ENCODE data around the gene ATP4A. TPM values are rescaled to one million over a fixed set of nuclear protein-coding genes. Genes with fewer than 3 reads are reported as not detected.

The ATP4A gene
- total RNA-seq, 2 donors from 2014 or later: 0.18 TPM; not detected in 1

DNA sequence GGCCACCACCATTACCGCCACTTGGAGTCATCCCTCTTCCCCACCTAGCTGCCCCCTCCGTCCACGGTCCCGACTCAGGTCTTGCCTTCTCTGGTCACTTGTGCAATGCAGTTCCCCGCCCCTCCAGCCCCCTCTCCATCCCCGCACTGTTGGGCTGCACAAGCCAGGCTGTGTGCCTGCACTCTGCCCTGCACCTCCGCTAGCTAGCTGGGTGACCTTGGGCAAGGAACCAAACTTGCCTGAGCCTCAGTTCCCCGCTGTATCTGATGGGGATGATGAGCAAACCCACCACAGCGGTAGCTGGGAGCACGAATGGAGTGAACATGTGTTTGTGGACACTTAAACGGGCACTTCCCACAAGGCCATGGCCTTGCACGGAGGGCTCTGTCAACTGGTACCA lies 23.6 kb downstream of the ATP4A start:
- Mint-ChIP-seq H3K36me3 (ENCODE audit: low read depth) (peaks cover 33% of the 10 kb centered on the region), H3K27me3 (ENCODE audit: insufficient read depth) (no peaks in the 10 kb centered on the region), H3K4me1 (peaks cover 19% of the 10 kb centered on the region), H3K27ac (no peak overlapping the region), H3K9me3 (no peaks in the 10 kb centered on the region), H3K4me3 (no peak overlapping the region)
- Histone ChIP-seq H3K4me1 (ENCODE audit: control insufficient read depth, insufficient read depth, low read length) (no peaks in the 10 kb centered on the region), H3K36me3 (ENCODE audit: control insufficient read depth, insufficient read depth, low read length) (peaks cover 16% of the 10 kb centered on the region), H3K4me3 (ENCODE audit: low read length) (no peak overlapping the region), H3K9me3 (ENCODE audit: control insufficient read depth, low read length) (no peaks in the 10 kb centered on the region), H3K27me3 (ENCODE audit: control insufficient read depth, insufficient read depth, low read length, poor library complexity, severe bottlenecking) (no peaks in the 10 kb centered on the region), H3K27ac (ENCODE audit: low read depth, low read length) (no peak overlapping the region), H3K9ac (ENCODE audit: extremely low read depth, low read length, poor library complexity, severe bottlenecking) (no peak overlapping the region)
- DNase-seq: no peak
- no peak for TF ChIP-seq CTCF (conservative IDR thresholded peaks at IDR 0.05)
- 92 to 95% methylated on average over 11 to 12 of the region's 12 CpGs for WGBS, 2 experiments (ENCODE audit: insufficient coverage in 1 of 2, insufficient read length in 1 of 2)

- 80 to 96% methylated on average over 4 to 5 of the region's 6 CpGs for WGBS, 2 experiments (ENCODE audit: insufficient coverage in 1 of 2, insufficient read length in 1 of 2)
- Histone ChIP-seq H3K9me3 (ENCODE audit: control insufficient read depth, low read length) (no peaks in the 10 kb centered on the region), H3K9ac (ENCODE audit: extremely low read depth, low read length, poor library complexity, severe bottlenecking) (no peak overlapping the region), H3K27me3 (ENCODE audit: control insufficient read depth, insufficient read depth, low read length, poor library complexity, severe bottlenecking) (no peaks in the 10 kb centered on the region), H3K4me3 (ENCODE audit: low read length) (no peak overlapping the region), H3K36me3 (ENCODE audit: control insufficient read depth, insufficient read depth, low read length) (peaks cover 16% of the 10 kb centered on the region), H3K27ac (ENCODE audit: low read depth, low read length) (no peak overlapping the region), H3K4me1 (ENCODE audit: control insufficient read depth, insufficient read depth, low read length) (no peaks in the 10 kb centered on the region)
- Mint-ChIP-seq H3K4me1 (peaks cover 15% of the 10 kb centered on the region), H3K27ac (no peak overlapping the region), H3K4me3 (no peak overlapping the region), H3K9me3 (no peaks in the 10 kb centered on the region), H3K27me3 (ENCODE audit: insufficient read depth) (no peaks in the 10 kb centered on the region), H3K36me3 (ENCODE audit: low read depth) (peaks cover 31% of the 10 kb centered on the region)
- DNase-seq: no peak
- no peak for TF ChIP-seq CTCF (conservative IDR thresholded peaks at IDR 0.05)
Observed at GRCh38 chr19:35539314-35539713, 24.1 kb downstream of the ATP4A start.

- Mint-ChIP-seq H3K27ac (no peak overlapping the region), H3K27me3 (ENCODE audit: insufficient read depth) (peaks cover 6% of the 10 kb centered on the region), H3K4me1 (peaks cover 25% of the 10 kb centered on the region), H3K4me3 (no peak overlapping the region), H3K36me3 (ENCODE audit: low read depth) (peaks cover 3% of the 10 kb centered on the region), H3K9me3 (no peaks in the 10 kb centered on the region)
- WGBS, 2 experiments (ENCODE audit: insufficient coverage in 1 of 2, insufficient read length in 1 of 2): 88 to 91% methylated on average over 4 to 10 of the region's 10 CpGs
- Histone ChIP-seq H3K27me3 (ENCODE audit: control insufficient read depth, insufficient read depth, low read length, poor library complexity, severe bottlenecking) (no peaks in the 10 kb centered on the region), H3K4me3 (ENCODE audit: low read length) (no peak overlapping the region), H3K36me3 (ENCODE audit: control insufficient read depth, insufficient read depth, low read length) (no peaks in the 10 kb centered on the region), H3K9ac (ENCODE audit: extremely low read depth, low read length, poor library complexity, severe bottlenecking) (no peak overlapping the region), H3K27ac (ENCODE audit: low read depth, low read length) (no peak overlapping the region), H3K9me3 (ENCODE audit: control insufficient read depth, low read length) (no peaks in the 10 kb centered on the region), H3K4me1 (ENCODE audit: control insufficient read depth, insufficient read depth, low read length) (no peaks in the 10 kb centered on the region)
- no peak for DNase-seq
- no peak for TF ChIP-seq CTCF (conservative IDR thresholded peaks at IDR 0.05)
Observed at GRCh38 chr19:35534803-35535480, 28.5 kb downstream of the ATP4A start.
